HG03558 (cell line): ENCODE measurements around the gene KIRREL3.

ENCODE experiments used
- ATAC-seq: cut with Tn5 transposase; IDR thresholded peaks from one replicate; pipeline ENCODE4 v1.9.1; 2021; ENCODE audit warnings: moderate number of reproducible peaks; ENCODE audit not compliant: unreplicated experiment; ENCODE audit errors: extremely low read depth

KIRREL3 gene

DNA sequence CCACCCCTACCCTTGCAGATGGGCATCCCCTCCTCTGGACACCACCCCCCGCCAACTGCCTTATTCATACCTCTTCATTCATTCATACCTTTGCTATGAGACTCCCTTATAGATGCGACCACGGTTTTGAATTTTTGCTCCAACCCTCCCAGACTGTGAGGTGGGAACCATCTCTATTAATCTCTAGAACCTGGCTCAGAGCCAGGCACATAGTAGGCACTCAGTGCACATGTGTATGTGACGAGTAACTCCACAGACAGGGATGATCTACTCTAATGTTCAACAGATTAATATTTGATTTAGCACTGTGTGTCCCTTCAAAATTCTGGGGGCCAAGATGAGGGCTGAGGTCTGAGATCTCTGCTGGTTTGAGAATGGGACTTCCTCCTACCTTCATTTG is 424.7 kb downstream of the KIRREL3 start:
- no peak for ATAC-seq

GRCh38 chr11:126573325-126573978 is 427.1 kb downstream of the KIRREL3 start:
- ATAC-seq, result no peak

DNA sequence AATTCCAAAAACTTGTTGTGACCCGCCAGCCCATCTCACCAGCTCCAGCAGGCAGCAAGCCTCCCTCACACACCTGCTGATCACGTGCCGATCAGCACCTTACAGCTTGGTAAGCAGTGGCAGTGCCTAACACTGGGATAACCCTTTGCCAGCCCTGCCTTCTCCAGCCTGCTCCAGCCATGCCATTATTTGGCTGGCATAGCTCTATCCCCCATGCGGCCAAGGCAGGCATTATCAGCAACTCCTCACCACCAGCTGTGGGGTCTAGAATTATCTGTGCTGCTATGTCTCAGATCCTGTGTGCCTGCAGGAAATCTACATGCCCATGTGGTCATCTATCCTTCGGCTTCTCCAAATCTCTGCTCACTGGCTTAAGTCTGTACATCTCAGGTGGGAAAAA is 430.1 kb downstream of the KIRREL3 start:
- no peak for ATAC-seq

GRCh38 chr11:126567419-126567818 is 433.2 kb downstream of the KIRREL3 start:
- no peak for ATAC-seq

DNA sequence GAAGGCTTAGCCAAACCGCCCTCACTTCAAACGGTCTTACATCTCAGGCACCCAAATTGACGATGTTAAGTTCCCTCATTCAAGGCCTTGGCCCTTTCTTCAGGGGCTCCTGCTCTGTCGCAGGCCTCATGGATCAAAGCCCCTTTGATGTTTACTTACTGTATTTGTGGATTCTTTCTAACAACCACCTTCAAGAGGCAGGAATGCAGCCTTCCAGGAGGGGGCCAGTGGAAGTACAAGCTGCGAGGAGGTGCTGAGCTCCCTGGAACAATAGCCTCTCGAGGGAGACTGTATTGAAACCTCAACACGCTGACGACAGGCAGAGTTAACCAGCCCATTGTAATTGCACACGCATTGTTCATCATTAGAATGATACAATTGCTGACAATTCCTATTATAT is 436.0 kb downstream of the KIRREL3 start:
- ATAC-seq, result no peak

- no peak for ATAC-seq
These were observed 439.2 kb downstream of the KIRREL3 start for GRCh38 chr11:126561327-126561893.

DNA sequence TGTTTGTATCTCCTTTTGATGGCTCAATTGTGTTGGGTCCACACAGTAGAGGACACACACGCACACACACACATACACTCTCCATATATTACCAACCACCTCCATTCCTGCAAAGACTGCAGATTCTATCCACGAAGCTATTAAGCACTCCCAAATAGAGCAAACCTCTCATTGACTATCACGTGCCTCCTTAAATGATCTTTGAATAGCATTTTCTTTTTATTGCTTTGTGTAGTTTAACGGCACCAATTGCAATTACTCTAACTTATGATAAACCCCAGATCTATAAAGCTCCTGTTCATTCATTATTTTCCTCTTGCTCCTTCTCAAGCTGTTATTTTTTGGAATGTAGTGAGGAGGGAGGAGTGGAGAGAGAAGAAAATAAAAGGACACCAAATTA is 440.3 kb downstream of the KIRREL3 start:
- ATAC-seq, result no peak

GRCh38 chr11:126548581-126549550 is 451.7 kb downstream of the KIRREL3 start:
- ATAC-seq, result no peak

GRCh38 chr11:126547691-126548090 is 452.9 kb downstream of the KIRREL3 start:
- ATAC-seq, result no peak

- ATAC-seq, result no peak
These were observed 453.4 kb downstream of the KIRREL3 start for GRCh38 chr11:126547161-126547560.

DNA sequence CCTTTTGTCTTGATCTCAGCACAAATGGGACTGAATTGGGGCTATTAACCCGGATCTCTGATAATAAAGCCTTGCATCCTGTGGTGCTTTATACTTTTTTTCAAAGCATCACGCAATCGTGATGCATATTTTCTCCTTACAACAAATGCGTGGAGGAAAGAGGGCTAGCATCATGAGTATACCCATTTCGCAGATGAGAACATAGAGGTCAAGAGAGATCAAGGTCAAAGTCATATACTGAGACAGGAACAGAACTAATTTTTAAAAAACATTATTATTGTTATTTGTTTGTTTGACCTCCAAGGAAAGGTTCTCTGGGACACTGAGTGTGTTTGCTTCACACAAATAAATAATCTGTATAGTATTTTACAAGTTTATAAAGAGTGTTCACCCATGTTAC is 453.9 kb downstream of the KIRREL3 start:
- ATAC-seq, result no peak

DNA sequence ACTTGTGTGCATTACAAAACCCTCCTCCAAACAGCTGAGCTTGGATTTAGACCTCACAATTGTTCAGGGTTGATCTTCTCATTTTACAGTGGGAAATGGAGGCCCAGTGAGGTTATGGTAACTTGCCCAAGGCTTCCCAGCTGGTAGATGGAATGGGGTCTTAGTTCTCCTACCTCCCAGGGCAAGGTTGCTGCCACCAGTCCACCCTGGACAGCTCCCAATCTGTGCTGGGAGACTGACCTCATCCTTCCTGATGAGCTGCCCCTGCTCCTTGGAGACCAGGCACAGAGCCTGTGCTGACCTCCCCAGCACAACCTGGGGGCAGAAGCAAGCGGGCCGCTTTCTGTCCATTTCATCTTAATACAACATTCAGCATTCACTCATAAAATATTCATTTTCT is 454.4 kb downstream of the KIRREL3 start:
- no peak for ATAC-seq

DNA sequence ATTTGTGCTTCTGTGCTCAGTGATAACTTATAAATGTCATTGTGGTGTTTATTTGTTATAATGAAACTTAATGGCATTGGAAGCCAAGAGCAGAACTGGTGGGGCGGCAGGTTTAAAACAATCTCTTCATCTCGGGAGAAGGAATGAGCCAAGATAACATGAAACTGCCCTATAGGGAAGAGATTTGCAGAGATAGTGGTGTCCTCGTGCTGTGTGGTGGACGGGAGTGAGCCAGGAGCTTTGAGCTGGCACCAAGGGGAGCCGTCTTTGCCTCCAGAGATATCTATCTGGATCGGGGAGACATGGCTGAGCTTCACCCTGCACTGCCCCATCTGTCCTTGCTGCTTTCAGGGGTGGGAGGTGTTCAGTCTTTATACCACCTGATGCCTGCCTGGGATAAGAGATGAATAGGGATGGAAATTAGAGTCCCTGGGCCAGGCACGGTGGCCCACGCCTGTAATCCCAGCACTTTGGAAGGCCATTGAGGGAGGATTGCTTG is 455.5 kb downstream of the KIRREL3 start:
- no peak for ATAC-seq

GRCh38 chr11:126544108-126545056 is 456.2 kb downstream of the KIRREL3 start:
- no peak for ATAC-seq

DNA sequence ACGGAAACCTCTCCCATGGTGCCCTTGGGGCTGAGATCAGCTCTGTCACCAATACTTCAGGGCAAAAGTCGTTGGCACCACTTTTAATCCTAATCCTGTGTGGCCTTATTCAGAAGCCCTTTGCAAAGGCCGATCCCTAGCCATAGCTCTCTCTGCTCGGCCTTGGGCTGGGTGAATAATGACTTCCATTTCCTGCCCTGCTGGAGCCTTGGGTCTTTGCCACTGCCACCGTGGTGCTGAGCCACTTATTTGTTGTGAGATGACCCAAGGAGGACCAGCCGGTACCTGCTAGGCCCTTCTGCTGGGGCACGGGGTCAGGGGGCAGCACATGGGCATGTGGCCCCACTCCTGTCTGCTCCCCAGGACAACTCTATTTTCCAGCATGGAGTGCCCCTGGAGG is 456.9 kb downstream of the KIRREL3 start:
- no peak for ATAC-seq

DNA sequence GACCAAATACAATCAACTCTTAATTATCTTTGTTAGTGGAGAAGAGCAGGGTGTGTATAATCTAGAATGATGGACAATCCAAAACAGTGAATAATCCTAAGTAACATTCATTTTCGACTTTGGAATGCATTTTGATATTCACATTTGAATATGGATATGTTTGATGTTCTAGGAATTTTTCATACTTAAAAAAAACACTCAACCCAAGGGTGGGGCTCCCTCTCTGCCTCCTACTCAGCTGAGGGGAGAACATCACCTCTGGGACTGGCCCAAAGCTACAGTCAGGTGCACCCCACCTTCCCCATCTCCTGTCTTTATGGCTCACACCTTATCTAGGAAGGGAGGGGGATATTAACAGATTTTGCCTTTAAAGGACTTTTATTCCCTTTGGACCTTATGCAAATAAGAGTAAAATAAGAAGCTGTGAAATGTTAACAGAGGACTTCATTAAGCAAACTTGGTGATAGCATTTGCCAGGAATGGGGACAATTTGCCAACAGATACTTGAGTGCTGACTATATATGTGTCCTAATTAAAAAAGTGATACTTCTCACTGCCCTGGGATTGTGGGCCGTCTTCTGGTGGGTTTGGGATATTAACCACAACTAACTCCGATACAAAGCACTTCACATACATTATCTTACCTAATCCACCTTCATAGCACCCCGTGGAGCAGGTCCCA is 458.1 kb downstream of the KIRREL3 start:
- no peak for ATAC-seq

DNA sequence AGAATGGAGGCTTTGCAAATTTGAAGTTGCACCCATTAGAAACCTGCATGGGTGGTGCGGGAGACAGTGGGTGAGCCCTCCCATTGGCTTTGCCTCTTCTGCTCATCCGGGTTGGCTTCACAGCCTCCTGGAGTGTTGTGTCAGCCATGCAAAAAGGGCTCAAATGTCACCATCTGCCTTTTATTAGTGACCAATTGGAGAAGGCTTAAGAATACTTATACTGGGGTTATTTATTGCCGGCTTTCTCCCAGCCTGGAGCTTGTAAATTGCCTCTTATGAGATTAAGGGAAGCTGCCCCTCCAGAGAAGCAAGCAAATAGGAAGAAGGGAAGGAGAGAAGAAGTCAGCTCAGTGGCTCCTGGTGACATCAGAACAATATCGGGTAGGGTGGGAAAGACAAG is 462.5 kb downstream of the KIRREL3 start:
- ATAC-seq, result no peak

GRCh38 chr11:126537492-126537891 is 463.1 kb downstream of the KIRREL3 start:
- ATAC-seq, result no peak

DNA sequence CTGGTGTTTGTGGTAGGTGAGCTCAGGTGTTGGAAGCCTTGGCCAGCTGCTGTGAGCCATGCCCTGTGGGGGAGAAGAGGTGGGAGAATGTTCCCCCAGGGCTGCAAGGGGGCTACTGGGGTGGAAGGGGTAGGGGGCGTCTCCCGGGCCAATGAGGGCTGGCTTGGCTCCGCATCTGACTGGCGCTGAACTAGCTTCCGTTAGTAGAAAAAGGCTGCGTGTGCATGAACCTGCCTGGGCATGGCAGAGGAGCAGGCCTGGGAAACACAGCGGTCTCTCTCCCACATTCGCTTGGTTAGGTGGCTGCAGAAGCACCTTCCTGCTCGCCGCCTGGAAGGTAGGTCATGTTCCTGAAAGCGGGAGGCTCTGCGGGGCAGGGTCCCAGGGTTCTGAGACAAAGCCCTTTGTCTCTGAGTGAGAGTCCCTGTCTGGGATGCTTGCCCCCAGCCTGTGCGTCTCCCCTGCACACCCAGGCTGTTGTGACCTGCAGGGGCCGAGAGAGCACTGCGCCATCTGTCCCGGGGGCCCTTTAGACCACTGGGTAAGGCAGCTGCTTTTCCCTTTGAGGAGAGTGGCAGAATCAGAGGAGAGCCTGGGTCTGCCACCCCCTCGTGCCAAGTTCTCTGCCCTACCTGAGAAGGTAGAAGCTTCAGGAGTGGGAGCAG is 466.3 kb downstream of the KIRREL3 start:
- no peak for ATAC-seq
